ENCODE results near the gene UGT2B10. TPM values are rescaled to one million over a fixed set of nuclear protein-coding genes. Genes with fewer than 3 reads are reported as not detected.
"Not testable (repeated sequence)": the region's sequence is repeated elsewhere in the genome, so short reads cannot be mapped to it uniquely, and the experiment has no call there.

The UGT2B10 gene
- total and polyA plus RNA-seq, 4 donors = not detected

- H3K4me3 ChIP-seq (ENCODE audit: low read depth, low read length); H3K27me3 ChIP-seq (ENCODE audit: control insufficient read depth, insufficient read depth, low read length); H3K4me1 ChIP-seq (ENCODE audit: control insufficient read depth, insufficient read depth, low read length); DNase-seq (ENCODE audit: low read depth in 4 of 6, low spot score in 6 of 6); H3K27ac ChIP-seq (ENCODE audit: low read depth, low read length); H3K9me3 ChIP-seq (ENCODE audit: control insufficient read depth, insufficient read depth, low read length); H3K36me3 ChIP-seq (ENCODE audit: control insufficient read depth, insufficient read depth, low read length): not testable (repeated sequence)
- WGBS (ENCODE audit: insufficient coverage) = no CpG with 5 or more reads among the region's 5 CpGs
Measured at GRCh38 chr4:68816410-68817265, 844 bp downstream of the UGT2B10 start.

- H3K27me3 ChIP-seq (ENCODE audit: control insufficient read depth, insufficient read depth, low read length) = no peaks in the 10 kb centered on the region
- H3K36me3 ChIP-seq (ENCODE audit: control insufficient read depth, insufficient read depth, low read length) = no peaks in the 10 kb centered on the region
- H3K27ac ChIP-seq (ENCODE audit: low read depth, low read length) = no peak overlapping the region
- H3K4me1 ChIP-seq (ENCODE audit: control insufficient read depth, insufficient read depth, low read length) = no peaks in the 10 kb centered on the region
- no peak for DNase-seq (ENCODE audit: low read depth in 4 of 6, low spot score in 6 of 6)
- no CpG with 5 or more reads among the region's 2 CpGs for WGBS (ENCODE audit: insufficient coverage)
- no peak overlapping the region for H3K4me3 ChIP-seq (ENCODE audit: low read depth, low read length)
- no peaks in the 10 kb centered on the region for H3K9me3 ChIP-seq (ENCODE audit: control insufficient read depth, insufficient read depth, low read length)
Measured at GRCh38 chr4:68817386-68817785, 1.6 kb downstream of the UGT2B10 start.

DNA sequence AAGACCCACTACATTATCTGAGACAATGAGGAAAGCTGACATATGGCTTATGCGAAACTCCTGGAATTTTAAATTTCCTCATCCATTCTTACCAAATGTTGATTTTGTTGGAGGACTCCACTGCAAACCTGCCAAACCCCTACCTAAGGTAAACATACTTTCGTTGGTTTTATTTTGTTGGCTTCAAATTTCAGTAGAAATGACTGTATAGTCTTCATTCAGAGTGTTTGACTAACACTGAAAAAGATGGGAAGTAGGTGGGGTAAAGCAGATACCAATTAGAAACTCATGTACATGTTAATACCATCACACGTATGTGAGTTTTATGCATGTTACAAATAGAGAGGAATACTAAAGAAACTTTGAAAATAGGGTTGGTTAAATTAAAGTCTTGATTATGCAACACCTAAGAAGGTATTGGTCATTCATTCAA, 2.3 kb downstream of the UGT2B10 start:
- H3K27ac ChIP-seq (ENCODE audit: low read depth, low read length); H3K27me3 ChIP-seq (ENCODE audit: control insufficient read depth, insufficient read depth, low read length); H3K9me3 ChIP-seq (ENCODE audit: control insufficient read depth, insufficient read depth, low read length); H3K36me3 ChIP-seq (ENCODE audit: control insufficient read depth, insufficient read depth, low read length); H3K4me1 ChIP-seq (ENCODE audit: control insufficient read depth, insufficient read depth, low read length); H3K4me3 ChIP-seq (ENCODE audit: low read depth, low read length); DNase-seq (ENCODE audit: low read depth in 4 of 6, low spot score in 6 of 6): not testable (repeated sequence)
- no CpG with 5 or more reads among the region's 3 CpGs for WGBS (ENCODE audit: insufficient coverage)

GRCh38 chr4:68831642-68832041, 15.8 kb downstream of the UGT2B10 start:
- Histone ChIP-seq H3K27me3 (ENCODE audit: control insufficient read depth, insufficient read depth, low read length) (no peaks in the 10 kb centered on the region), H3K9me3 (ENCODE audit: control insufficient read depth, insufficient read depth, low read length) (no peaks in the 10 kb centered on the region), H3K27ac (ENCODE audit: low read depth, low read length) (no peak overlapping the region), H3K4me1 (ENCODE audit: control insufficient read depth, insufficient read depth, low read length) (no peaks in the 10 kb centered on the region), H3K36me3 (ENCODE audit: control insufficient read depth, insufficient read depth, low read length) (no peaks in the 10 kb centered on the region), H3K4me3 (ENCODE audit: low read depth, low read length) (no peak overlapping the region)
- no peak for DNase-seq (ENCODE audit: low read depth in 4 of 6, low spot score in 6 of 6)

- no CpG with 5 or more reads among the region's 3 CpGs for WGBS (ENCODE audit: insufficient coverage)
Measured at GRCh38 chr4:68850293-68850692, 34.5 kb downstream of the UGT2B10 start.

DNA sequence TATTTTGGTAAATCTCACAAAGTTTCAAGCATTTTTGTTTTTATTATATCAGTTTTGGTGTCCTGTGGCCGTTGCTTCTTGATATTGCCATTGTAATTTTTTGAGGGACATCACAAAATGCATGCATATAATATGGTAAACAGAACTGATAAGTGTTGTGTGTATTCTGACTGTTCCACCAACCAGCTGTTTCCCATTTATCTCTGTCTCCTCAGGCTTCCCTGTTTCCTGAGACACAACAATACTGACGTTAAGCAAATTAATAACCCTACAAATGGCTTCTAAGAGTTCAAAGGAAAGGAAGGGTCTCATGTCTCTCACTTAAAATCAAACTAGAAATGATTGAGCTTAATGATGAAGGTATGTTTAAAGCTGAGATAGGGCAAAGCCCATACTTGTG, 40.0 kb downstream of the UGT2B10 start:
- Histone ChIP-seq H3K27ac (ENCODE audit: low read depth, low read length) (no peak overlapping the region), H3K9me3 (ENCODE audit: control insufficient read depth, insufficient read depth, low read length) (peaks cover 4% of the 10 kb centered on the region), H3K36me3 (ENCODE audit: control insufficient read depth, insufficient read depth, low read length) (no peaks in the 10 kb centered on the region), H3K27me3 (ENCODE audit: control insufficient read depth, insufficient read depth, low read length) (no peaks in the 10 kb centered on the region), H3K4me1 (ENCODE audit: control insufficient read depth, insufficient read depth, low read length) (no peaks in the 10 kb centered on the region), H3K4me3 (ENCODE audit: low read depth, low read length) (no peak overlapping the region)
- no CpG with 5 or more reads among the region's 2 CpGs for WGBS (ENCODE audit: insufficient coverage)
- no peak for DNase-seq (ENCODE audit: low read depth in 4 of 6, low spot score in 6 of 6)

More at GRCh38 chr4:68850293-68850692, 34.5 kb downstream of the UGT2B10 start:
- Histone ChIP-seq H3K27ac (ENCODE audit: low read depth, low read length) (no peak overlapping the region), H3K9me3 (ENCODE audit: control insufficient read depth, insufficient read depth, low read length) (peaks cover 3% of the 10 kb centered on the region), H3K4me1 (ENCODE audit: control insufficient read depth, insufficient read depth, low read length) (no peaks in the 10 kb centered on the region), H3K36me3 (ENCODE audit: control insufficient read depth, insufficient read depth, low read length) (no peaks in the 10 kb centered on the region), H3K27me3 (ENCODE audit: control insufficient read depth, insufficient read depth, low read length) (no peaks in the 10 kb centered on the region), H3K4me3 (ENCODE audit: low read depth, low read length) (no peak overlapping the region)
- no peak for DNase-seq (ENCODE audit: low read depth in 4 of 6, low spot score in 6 of 6)

- DNase-seq (ENCODE audit: low read depth in 4 of 6, low spot score in 6 of 6) = no peak
- no peaks in the 10 kb centered on the region for H3K27me3 ChIP-seq (ENCODE audit: control insufficient read depth, insufficient read depth, low read length)
- H3K27ac ChIP-seq (ENCODE audit: low read depth, low read length) = no peak overlapping the region
- no peak overlapping the region for H3K4me3 ChIP-seq (ENCODE audit: low read depth, low read length)
- H3K9me3 ChIP-seq (ENCODE audit: control insufficient read depth, insufficient read depth, low read length) = peaks cover 4% of the 10 kb centered on the region
- H3K36me3 ChIP-seq (ENCODE audit: control insufficient read depth, insufficient read depth, low read length) = no peaks in the 10 kb centered on the region
- H3K4me1 ChIP-seq (ENCODE audit: control insufficient read depth, insufficient read depth, low read length) = no peaks in the 10 kb centered on the region
Measured at GRCh38 chr4:68858039-68858438, 42.2 kb downstream of the UGT2B10 start.

DNA sequence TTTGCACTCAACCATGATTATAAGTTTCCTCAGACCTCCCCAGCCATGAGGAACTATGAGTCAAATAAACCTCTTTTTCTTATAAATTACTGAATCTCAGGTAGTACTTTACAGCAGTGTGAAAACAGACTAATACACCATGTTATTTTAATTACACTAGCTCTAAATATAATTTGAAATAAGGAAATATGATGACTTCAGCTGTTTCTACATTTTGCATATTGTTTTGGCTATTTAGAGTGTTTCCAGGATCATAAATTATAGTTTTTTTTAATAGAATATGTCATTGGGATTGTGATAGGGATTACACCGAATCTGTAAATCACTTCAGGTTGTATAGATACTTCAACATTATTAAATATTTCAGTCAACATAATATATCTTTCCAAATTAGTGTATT, 43.9 kb downstream of the UGT2B10 start:
- no peaks in the 10 kb centered on the region for H3K36me3 ChIP-seq (ENCODE audit: control insufficient read depth, insufficient read depth, low read length)
- WGBS (ENCODE audit: insufficient coverage) = no CpG with 5 or more reads among the region's 1 CpG
- no peak overlapping the region for H3K27ac ChIP-seq (ENCODE audit: low read depth, low read length)
- no peaks in the 10 kb centered on the region for H3K4me1 ChIP-seq (ENCODE audit: control insufficient read depth, insufficient read depth, low read length)
- no peaks in the 10 kb centered on the region for H3K27me3 ChIP-seq (ENCODE audit: control insufficient read depth, insufficient read depth, low read length)
- DNase-seq (ENCODE audit: low read depth in 4 of 6, low spot score in 6 of 6) = no peak
- H3K4me3 ChIP-seq (ENCODE audit: low read depth, low read length) = no peak overlapping the region
- H3K9me3 ChIP-seq (ENCODE audit: control insufficient read depth, insufficient read depth, low read length) = peaks cover 4% of the 10 kb centered on the region

- Histone ChIP-seq H3K4me3 (ENCODE audit: low read depth, low read length) (no peak overlapping the region), H3K9me3 (ENCODE audit: control insufficient read depth, insufficient read depth, low read length) (peaks cover 4% of the 10 kb centered on the region), H3K4me1 (ENCODE audit: control insufficient read depth, insufficient read depth, low read length) (no peaks in the 10 kb centered on the region), H3K27me3 (ENCODE audit: control insufficient read depth, insufficient read depth, low read length) (no peaks in the 10 kb centered on the region), H3K36me3 (ENCODE audit: control insufficient read depth, insufficient read depth, low read length) (no peaks in the 10 kb centered on the region), H3K27ac (ENCODE audit: low read depth, low read length) (no peak overlapping the region)
- DNase-seq (ENCODE audit: low read depth in 4 of 6, low spot score in 6 of 6) = no peak
Measured at GRCh38 chr4:68861057-68861456, 45.3 kb downstream of the UGT2B10 start.

DNA sequence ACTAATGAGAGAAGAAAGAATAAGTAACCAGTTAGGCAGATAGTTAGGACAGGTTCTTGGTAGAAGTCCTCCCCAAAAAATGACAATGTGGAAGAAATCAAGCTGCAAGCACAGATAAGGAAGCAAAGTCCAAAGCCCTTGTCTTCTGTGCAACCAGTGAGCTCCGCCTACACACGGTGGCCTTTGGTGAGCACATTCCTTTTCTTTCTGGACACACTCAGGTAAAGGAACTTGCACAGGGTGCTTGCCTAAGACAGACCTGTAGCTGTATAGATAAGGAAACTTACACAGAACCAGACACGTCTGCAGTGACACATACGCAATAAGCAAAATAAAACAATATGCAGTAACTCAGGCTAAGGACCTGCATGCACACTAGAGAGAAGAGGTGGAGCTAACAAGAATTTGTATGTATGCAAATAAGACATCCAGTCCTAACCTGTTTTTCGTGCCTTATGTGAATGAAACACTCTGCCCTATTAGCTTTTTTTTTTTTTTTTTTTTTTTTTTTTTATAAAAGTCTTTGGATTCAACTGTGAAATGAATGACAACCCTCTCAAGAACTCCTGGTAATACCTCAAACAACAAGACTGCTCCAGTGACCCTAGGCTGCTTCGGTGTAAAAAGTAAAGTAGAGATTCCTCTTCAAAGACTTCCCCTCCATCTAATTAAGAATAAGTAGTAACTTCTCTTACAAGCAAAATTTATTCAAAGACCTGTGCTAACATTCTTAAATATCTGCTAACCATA, 48.8 kb downstream of the UGT2B10 start:
- H3K9me3 ChIP-seq (ENCODE audit: control insufficient read depth, insufficient read depth, low read length) = no peaks in the 10 kb centered on the region
- no peaks in the 10 kb centered on the region for H3K27me3 ChIP-seq (ENCODE audit: control insufficient read depth, insufficient read depth, low read length)
- no peak overlapping the region for H3K4me3 ChIP-seq (ENCODE audit: low read depth, low read length)
- DNase-seq (ENCODE audit: low read depth in 4 of 6, low spot score in 6 of 6) = no peak
- H3K36me3 ChIP-seq (ENCODE audit: control insufficient read depth, insufficient read depth, low read length) = no peaks in the 10 kb centered on the region
- H3K27ac ChIP-seq (ENCODE audit: low read depth, low read length) = no peak overlapping the region
- WGBS (ENCODE audit: insufficient coverage) = 80% methylated on average over 2 of the region's 6 CpGs
- H3K4me1 ChIP-seq (ENCODE audit: control insufficient read depth, insufficient read depth, low read length) = no peaks in the 10 kb centered on the region

Data from spinal cord (tissue), 10 donors.